Endodermal cell (in vitro differentiated cells): Measurements from ENCODE around the gene SLC25A43. TPM values are rescaled to one million over a fixed set of nuclear protein-coding genes. Genes with fewer than 3 reads are reported as not detected.

Experiments
- DNase-seq: peaks from one replicate; pipeline ENCODE4 v3.0.0-alpha.2; 2017
- H3K27ac ChIP-seq: 2 replicates; pipeline ENCODE4 v1.5.1; 2013; ENCODE audit warnings: mild to moderate bottlenecking, low read depth, low read length, moderate library complexity
- H3K27me3 ChIP-seq: 2 replicates; pipeline ENCODE4 v1.6.1; 2013; ENCODE audit warnings: mild to moderate bottlenecking, low read length, moderate library complexity; ENCODE audit not compliant: insufficient read depth, control insufficient read depth, poor library complexity, severe bottlenecking
- H3K36me3 ChIP-seq: 2 replicates; pipeline ENCODE4 v1.7.0; 2013; ENCODE audit warnings: mild to moderate bottlenecking, low read length, moderate library complexity; ENCODE audit not compliant: control insufficient read depth, insufficient read depth
- H3K4me1 ChIP-seq: one replicate; pipeline ENCODE4 v1.7.0; 2013; ENCODE audit warnings: low read length; ENCODE audit not compliant: control insufficient read depth, insufficient read depth
- H3K4me3 ChIP-seq: 2 replicates; pipeline ENCODE4 v1.5.1; 2013; ENCODE audit warnings: mild to moderate bottlenecking, low read length, moderate library complexity
- H3K9ac ChIP-seq: 2 replicates; pipeline ENCODE4 v1.6.1; 2013; ENCODE audit warnings: mild to moderate bottlenecking, low read length, moderate library complexity; ENCODE audit not compliant: poor library complexity, severe bottlenecking; ENCODE audit errors: extremely low read depth
- H3K9me3 ChIP-seq: 2 replicates; pipeline ENCODE4 v1.6.1; 2013; ENCODE audit warnings: mild to moderate bottlenecking, low read length, moderate library complexity; ENCODE audit not compliant: control insufficient read depth
- H3K27ac Mint-ChIP-seq: 2 replicates; pipeline ENCODE4 v1.8.0; 2020; ENCODE audit warnings: mixed read lengths
- H3K27me3 Mint-ChIP-seq: 2 replicates; pipeline ENCODE4 v1.8.0; 2021; ENCODE audit warnings: mild to moderate bottlenecking, mixed read lengths; ENCODE audit not compliant: insufficient read depth
- H3K36me3 Mint-ChIP-seq: 2 replicates; pipeline ENCODE4 v1.8.0; 2020; ENCODE audit warnings: low read depth, mixed read lengths
- H3K4me1 Mint-ChIP-seq: 2 replicates; pipeline ENCODE4 v1.8.0; 2020; ENCODE audit warnings: mixed read lengths
- H3K4me3 Mint-ChIP-seq: 2 replicates; pipeline ENCODE4 v1.8.0; 2020; ENCODE audit warnings: mild to moderate bottlenecking, moderate library complexity, mixed read lengths
- H3K9me3 Mint-ChIP-seq: 2 replicates; pipeline ENCODE4 v1.8.0; 2020; ENCODE audit warnings: mild to moderate bottlenecking, mixed read lengths
- WGBS, 2 experiments: methylation state at CpG; one replicate each; pipeline versions ENCODE4 v1.1.5 to v1.1.7; 2013; ENCODE audit warnings: missing lambda C conversion rate in 2 of 2, mixed read lengths in 1 of 2; ENCODE audit not compliant: insufficient coverage in 1 of 2, insufficient read length in 1 of 2; 5-methylcytosine and 5-hydroxymethylcytosine counted together
- total RNA-seq, 2 donors: library from RNA; stranded (reverse); fragmentation: NEBNext Ultra II Directional in 1 of 2; extraction: Animal tissue kit (Norgen Biotek cat#: 25700) in 1 of 2; gene quantifications; 2 replicates in 1 of 2; 3 replicates in 1 of 2; pipeline ENCODE4 v1.2.1, GENCODE V29; 2021
- TF ChIP-seq, protein P1 (sequence below): fragments of 200-600 bp; sonication (generic); conservative IDR thresholded peaks from 2 replicates; pipeline ENCODE4 v1.5.0; 2021; ENCODE audit warnings: antibody characterized with exemption, mild to moderate bottlenecking

The SLC25A43 gene
- total RNA-seq, 2 donors from 2014 or later = 4.4 to 4.9 TPM

DNA sequence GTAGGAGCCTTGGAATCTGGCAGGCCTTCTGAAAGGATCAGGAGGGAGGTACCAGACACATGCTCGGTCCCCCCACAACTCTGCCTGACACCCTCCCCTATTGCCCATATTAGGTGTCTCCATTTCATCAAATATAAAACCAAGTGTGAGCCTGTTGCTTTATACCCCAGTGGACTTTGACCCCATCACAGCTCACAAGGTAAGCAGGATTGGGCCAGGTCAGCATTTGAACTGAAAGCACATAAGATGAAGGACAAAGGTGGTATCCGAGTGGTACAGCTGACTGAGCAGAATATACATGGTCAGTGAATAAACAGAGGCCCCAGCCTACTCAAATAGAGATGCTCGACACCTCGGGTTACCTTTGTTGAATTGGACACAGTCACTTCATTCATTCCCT, 20.0 kb downstream of the SLC25A43 start:
- no peaks in the 10 kb centered on the region for H3K27me3 Mint-ChIP-seq
- TF ChIP-seq, protein P1, sequence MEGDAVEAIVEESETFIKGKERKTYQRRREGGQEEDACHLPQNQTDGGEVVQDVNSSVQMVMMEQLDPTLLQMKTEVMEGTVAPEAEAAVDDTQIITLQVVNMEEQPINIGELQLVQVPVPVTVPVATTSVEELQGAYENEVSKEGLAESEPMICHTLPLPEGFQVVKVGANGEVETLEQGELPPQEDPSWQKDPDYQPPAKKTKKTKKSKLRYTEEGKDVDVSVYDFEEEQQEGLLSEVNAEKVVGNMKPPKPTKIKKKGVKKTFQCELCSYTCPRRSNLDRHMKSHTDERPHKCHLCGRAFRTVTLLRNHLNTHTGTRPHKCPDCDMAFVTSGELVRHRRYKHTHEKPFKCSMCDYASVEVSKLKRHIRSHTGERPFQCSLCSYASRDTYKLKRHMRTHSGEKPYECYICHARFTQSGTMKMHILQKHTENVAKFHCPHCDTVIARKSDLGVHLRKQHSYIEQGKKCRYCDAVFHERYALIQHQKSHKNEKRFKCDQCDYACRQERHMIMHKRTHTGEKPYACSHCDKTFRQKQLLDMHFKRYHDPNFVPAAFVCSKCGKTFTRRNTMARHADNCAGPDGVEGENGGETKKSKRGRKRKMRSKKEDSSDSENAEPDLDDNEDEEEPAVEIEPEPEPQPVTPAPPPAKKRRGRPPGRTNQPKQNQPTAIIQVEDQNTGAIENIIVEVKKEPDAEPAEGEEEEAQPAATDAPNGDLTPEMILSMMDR = no peak
- Histone ChIP-seq H3K27me3 (no peaks in the 10 kb centered on the region), H3K9ac (no peak overlapping the region), H3K36me3 (no peaks in the 10 kb centered on the region), H3K9me3 (no peaks in the 10 kb centered on the region), H3K27ac (no peak overlapping the region), H3K4me3 (no peak overlapping the region), H3K4me1 (no peaks in the 10 kb centered on the region)
- no peak for DNase-seq
- H3K27ac Mint-ChIP-seq = no peak overlapping the region
- 91 to 92% methylated on average over 2 to 4 of the region's 4 CpGs for WGBS, 2 experiments
- H3K9me3 Mint-ChIP-seq = peaks cover 45% of the 10 kb centered on the region
- H3K4me1 Mint-ChIP-seq = peaks cover 5% of the 10 kb centered on the region
- peaks cover 3% of the 10 kb centered on the region for H3K36me3 Mint-ChIP-seq
- H3K4me3 Mint-ChIP-seq = no peak overlapping the region

DNA sequence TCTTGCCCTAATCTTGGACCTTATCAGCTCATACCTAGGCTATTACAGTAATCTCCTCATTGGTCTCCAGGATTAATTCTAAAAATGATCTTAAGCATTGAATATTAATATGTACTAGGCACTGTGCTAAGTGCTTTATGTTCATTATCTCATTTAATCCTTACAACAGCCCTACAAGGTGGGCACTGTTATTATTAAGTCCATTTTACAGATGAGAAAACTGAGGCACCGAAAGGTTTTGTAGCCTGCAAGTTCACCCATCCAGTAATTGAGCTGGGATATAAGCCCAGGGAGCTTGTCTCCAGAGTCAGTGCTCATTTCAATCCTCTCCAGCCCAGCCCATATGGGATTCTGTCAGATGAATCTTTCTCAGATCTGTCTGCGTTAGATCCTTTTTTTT, 20.8 kb downstream of the SLC25A43 start:
- WGBS, 2 experiments = 91 to 100% methylated on average over 1 to 2 of the region's 2 CpGs
- peaks cover 51% of the 10 kb centered on the region for H3K9me3 Mint-ChIP-seq
- Histone ChIP-seq H3K4me1 (no peaks in the 10 kb centered on the region), H3K27ac (no peak overlapping the region), H3K9ac (no peak overlapping the region), H3K4me3 (no peak overlapping the region), H3K27me3 (no peaks in the 10 kb centered on the region), H3K36me3 (no peaks in the 10 kb centered on the region), H3K9me3 (no peaks in the 10 kb centered on the region)
- no peak overlapping the region for H3K4me3 Mint-ChIP-seq
- H3K27me3 Mint-ChIP-seq = no peaks in the 10 kb centered on the region
- no peak for DNase-seq
- peaks cover 3% of the 10 kb centered on the region for H3K36me3 Mint-ChIP-seq
- TF ChIP-seq, protein P1 = no peak
- no peak overlapping the region for H3K27ac Mint-ChIP-seq
- H3K4me1 Mint-ChIP-seq = peaks cover 6% of the 10 kb centered on the region

DNA sequence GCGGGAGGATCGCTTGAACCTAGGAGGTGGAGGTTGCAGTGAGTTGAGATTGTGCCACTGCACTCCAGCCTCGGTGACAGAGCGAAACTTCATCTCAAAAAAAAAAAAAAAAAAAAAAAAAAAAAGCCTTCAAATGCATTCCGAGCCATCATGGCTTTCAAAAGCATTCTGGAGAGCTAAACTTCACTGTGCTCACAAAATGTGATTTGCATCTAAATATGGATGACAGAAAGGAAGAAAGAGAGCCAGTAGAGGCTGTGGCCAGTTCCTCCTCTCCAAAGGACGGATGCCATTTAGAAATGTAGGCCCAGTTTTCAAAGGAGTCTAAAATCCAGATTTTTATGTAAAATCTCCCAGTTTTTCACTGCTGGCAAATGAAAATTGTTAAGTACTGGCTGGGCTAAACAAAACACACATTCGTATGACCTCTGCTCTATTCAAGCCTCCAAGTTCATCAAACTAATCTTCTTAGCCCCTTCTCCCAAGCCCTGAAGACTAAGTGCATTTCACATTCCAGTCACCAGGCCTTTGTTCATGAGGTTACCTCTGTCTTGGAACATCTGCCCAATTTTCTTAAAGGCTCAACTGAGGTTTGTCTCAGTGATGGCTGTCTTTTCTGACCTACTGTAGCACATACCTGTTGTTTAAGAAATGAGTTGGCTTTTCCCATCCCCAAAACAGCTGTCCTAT, 22.0 kb downstream of the SLC25A43 start:
- Mint-ChIP-seq H3K27me3 (no peaks in the 10 kb centered on the region), H3K4me1 (peaks cover 6% of the 10 kb centered on the region), H3K27ac (no peak overlapping the region), H3K36me3 (peaks cover 3% of the 10 kb centered on the region), H3K4me3 (no peak overlapping the region), H3K9me3 (peaks cover 58% of the 10 kb centered on the region)
- TF ChIP-seq, protein P1 = peak; percentile 43
- Histone ChIP-seq H3K36me3 (no peaks in the 10 kb centered on the region), H3K27me3 (no peaks in the 10 kb centered on the region), H3K4me1 (no peaks in the 10 kb centered on the region), H3K27ac (no peak overlapping the region), H3K4me3 (no peak overlapping the region), H3K9ac (no peak overlapping the region), H3K9me3 (no peaks in the 10 kb centered on the region)
- 91% methylated on average over 7 of the region's 7 CpGs; no CpG with 5 or more reads in 1 of the 2 experiments for WGBS, 2 experiments
- no peak for DNase-seq
